K562 (cell line): ENCODE measurements around the gene EML5. TPM values are rescaled to one million over a fixed set of nuclear protein-coding genes. Genes with fewer than 3 reads are reported as not detected.

Experiments
- ATAC-seq: fragments of 200-7000 bp; cut with Tn5 transposase; 3 replicates; pipeline ENCODE4 v1.9.1; 2020; ENCODE audit warnings: moderate library complexity
- BruUV-seq: library from RNA; stranded (reverse); fragments of 400-500 nt; replicated peaks from 2 replicates; lab custom pipeline; 2021; lab: Mats Ljungman, UMichigan
- CTCF ChIA-PET: fragments of 300-600 bp; formaldehyde crosslinking; extraction: SDS; loops from one replicate; lab custom pipeline; 2021; ENCODE audit warnings: low intra/inter-chr PET ratio; lab: Yijun Ruan, JAX
- POLR2A ChIA-PET: fragments of 300-600, 350-650 bp; sonication (Branson Sonifier 250); formaldehyde crosslinking; extraction: SDS; loops from one replicate; lab custom pipeline; 2021; ENCODE audit warnings: antibody characterized with exemption, inconsistent platforms; lab: Yijun Ruan, JAX
- DNase-seq, 4 experiments: peaks; one replicate each; pipeline versions ENCODE4 v3.0.0 to v3.0.0-alpha.2; 2011 to 2018; ENCODE audit warnings: low spot score in 3 of 4, mixed read lengths in 3 of 4; ENCODE audit errors: extremely low read depth in 1 of 4
- FAIRE-seq: peaks from 2 replicates; lab custom pipeline; 2011; peaks lifted over from hg19 to GRCh38; lab: Jason Lieb, UNC
- H2AFZ ChIP-seq: 2 replicates; pipeline ENCODE4 v1.6.0; 2011; ENCODE audit warnings: low read depth, low read length, control low read depth, inconsistent platforms
- H3K27ac ChIP-seq: fragments of 200-600 bp; 3 replicates; pipeline ENCODE4 v1.8.0; 2011; ENCODE audit warnings: low read depth, mild to moderate bottlenecking, control low read depth, inconsistent platforms, low read length, moderate library complexity, mixed read lengths; ENCODE audit errors: extremely low read depth
- H3K27me3 ChIP-seq, 2 experiments: fragments of 300-600 bp in 1 of 2; 2 replicates in 1 of 2; 3 replicates in 1 of 2; pipeline versions ENCODE4 v1.6.0 to v1.8.0; 2011; ENCODE audit warnings: inconsistent platforms in 2 of 2, low read length in 2 of 2, mild to moderate bottlenecking in 1 of 2, mixed read lengths in 1 of 2, moderate library complexity in 1 of 2; ENCODE audit not compliant: control insufficient read depth in 2 of 2, insufficient read depth in 2 of 2
- H3K36me3 ChIP-seq: fragments of 300-600 bp; 3 replicates; pipeline ENCODE4 v1.8.0; 2011; ENCODE audit warnings: mild to moderate bottlenecking, low read length, inconsistent platforms; ENCODE audit not compliant: control insufficient read depth, insufficient read depth
- H3K4me1 ChIP-seq, 2 experiments: fragments of 200-600 bp in 1 of 2; replicated peaks in 1 of 2; 2 replicates in 1 of 2; 3 replicates in 1 of 2; pipeline versions ENCODE4 v1.5.1 to v1.8.0; 2011; ENCODE audit warnings: inconsistent platforms in 2 of 2, low read length in 2 of 2, mild to moderate bottlenecking in 1 of 2, mixed read lengths in 1 of 2, moderate library complexity in 1 of 2; ENCODE audit not compliant: control insufficient read depth in 2 of 2, insufficient read depth in 2 of 2
- H3K4me2 ChIP-seq: 2 replicates; pipeline ENCODE4 v1.6.1; 2011; ENCODE audit warnings: low read length, control low read depth, inconsistent platforms, mixed read lengths; ENCODE audit not compliant: insufficient read depth
- H3K4me3 ChIP-seq: fragments of 200-600 bp; sonication (generic), shearing (Covaris generic); 2 replicates; pipeline ENCODE4 v1.5.1; 2016; ENCODE audit warnings: control low read depth, inconsistent platforms
- H3K79me2 ChIP-seq: fragments of 200-600 bp; 3 replicates; pipeline ENCODE4 v1.8.0; 2011; ENCODE audit warnings: low read length, inconsistent platforms; ENCODE audit not compliant: control insufficient read depth, insufficient read depth
- H3K9ac ChIP-seq, 2 experiments: 2 replicates each; pipeline versions ENCODE4 v1.6.0 to v1.6.1; 2011; ENCODE audit warnings: low read depth in 2 of 2, low read length in 2 of 2, control low read depth in 1 of 2, inconsistent platforms in 1 of 2, mild to moderate bottlenecking in 1 of 2, mixed read lengths in 1 of 2; ENCODE audit not compliant: insufficient read depth in 1 of 2
- H3K9me1 ChIP-seq: one replicate; pipeline ENCODE4 v1.6.0; 2011; ENCODE audit warnings: inconsistent platforms, mild to moderate bottlenecking, low read length, moderate library complexity; ENCODE audit not compliant: control insufficient read depth, insufficient read depth
- H3K9me3 ChIP-seq: replicated peaks from 2 replicates; pipeline ENCODE4 v1.5.1; 2011; ENCODE audit warnings: low read depth, low read length, inconsistent platforms; ENCODE audit not compliant: control insufficient read depth, insufficient read depth
- H4K20me1 ChIP-seq: replicated peaks from 2 replicates; pipeline ENCODE4 v1.6.1; 2011; ENCODE audit warnings: low read length, inconsistent platforms, mixed read lengths; ENCODE audit not compliant: control insufficient read depth, insufficient read depth
- CBX8 ChIP-seq: fragments of 200-600 bp; sonication (generic); IDR thresholded peaks from 2 replicates; pipeline ENCODE4 v1.6.1; 2012; ENCODE audit warnings: borderline replicate concordance, mixed run types, low read depth, mild to moderate bottlenecking, moderate library complexity, mixed read lengths, low read length, control low read depth, inconsistent platforms; ENCODE audit not compliant: poor library complexity, severe bottlenecking; ENCODE audit errors: extremely low read depth
- CREBBP ChIP-seq: IDR thresholded peaks from one replicate; pipeline ENCODE4 v1.6.1; 2012; ENCODE audit warnings: low read depth, mild to moderate bottlenecking, control low read depth, inconsistent platforms, low read length
- DDX20 ChIP-seq: fragments of 450-650 bp; IDR thresholded peaks from 2 replicates; pipeline ENCODE4 v1.6.1; 2016; ENCODE audit warnings: missing genetic modification characterization, low read depth, mild to moderate bottlenecking, missing compliant biosample characterization, moderate library complexity
- FIP1L1 ChIP-seq: fragments of 200-400 bp; formaldehyde crosslinking; IDR thresholded peaks from 2 replicates; pipeline ENCODE4 v1.6.1; 2018; ENCODE audit warnings: mild to moderate bottlenecking, low read depth, low read length; ENCODE audit not compliant: poor library complexity, severe bottlenecking
- MTA2 ChIP-seq: fragments of 450-650 bp; IDR thresholded peaks from 2 replicates; pipeline ENCODE4 v1.6.1; 2016; ENCODE audit warnings: low read depth
- PTBP1 ChIP-seq: fragments of 200-400 bp; formaldehyde crosslinking; IDR thresholded peaks from 2 replicates; pipeline ENCODE4 v1.6.1; 2017; ENCODE audit warnings: low read depth, low read length
- SAFB2 ChIP-seq: fragments of 200-400 bp; formaldehyde crosslinking; IDR thresholded peaks from 2 replicates; pipeline ENCODE4 v1.6.1; 2018; ENCODE audit warnings: borderline replicate concordance, low read length, low read depth, moderate library complexity; ENCODE audit not compliant: severe bottlenecking
- XRCC5 ChIP-seq: fragments of 200-400 bp; formaldehyde crosslinking; IDR thresholded peaks from 2 replicates; pipeline ENCODE4 v1.6.1; 2017; ENCODE audit warnings: low read depth, mild to moderate bottlenecking, low read length
- ZNF197 ChIP-seq: fragments of 200-800 bp; sonication (Bioruptor generic); IDR thresholded peaks from 2 replicates; pipeline ENCODE4 v1.6.1; 2016; ENCODE audit warnings: low read depth, missing genetic modification characterization, missing compliant biosample characterization
- WGBS: fragments of 100-300 bp; shearing (Covaris generic); methylation state at CpG from one replicate; pipeline ENCODE4 v1.1.6; 2016; ENCODE audit warnings: low coverage, mixed read lengths; ENCODE audit not compliant: insufficient coverage; ENCODE audit errors: missing lambda C conversion rate; 5-methylcytosine and 5-hydroxymethylcytosine counted together
- in situ Hi-C: fragments of 300-500 bp; cut with MboI; formaldehyde crosslinking; loops from 4 replicates; pipeline ENCODE4 v1.15.0; 2018; ENCODE audit warnings: inconsistent platforms, mixed read lengths
- intact Hi-C: fragments of 100-400 bp; cut with micrococcal nuclease; formaldehyde crosslinking; loops from 2 replicates; pipeline ENCODE4 v1.14.2; 2022
- polyA plus RNA-seq, 8 experiments: library from polyadenylated mRNA; depleted of rRNA in 4 of 8; stranded (reverse) in 5 of 8; unstranded in 3 of 8; fragments of >200 nt; fragmentation: Nextera tagmentation in 2 of 8; fragmentation: Illumina TruSeq in 1 of 8; extraction: Ambion mirVana in 2 of 8; extraction: Trizol in 1 of 8; gene quantifications; 2 replicates each; pipeline versions ENCODE4 v1.2.1 to v1.2.3, GENCODE V29; 2011 to 2014; ENCODE audit warnings: inconsistent platforms in 1 of 8, missing spikeins in 1 of 8
- total RNA-seq, 7 experiments: library from RNA; depleted of rRNA in 6 of 7; stranded (reverse); fragments of >200 nt in 6 of 7; fragmentation: Illumina TruSeq in 2 of 7; extraction: Trizol in 2 of 7; gene quantifications; 2 replicates each; pipeline versions ENCODE4 v1.2.1 to v1.2.3, GENCODE V29; 2011 to 2021; ENCODE audit warnings: low replicate concordance in 1 of 7
- TF ChIP-seq, protein P1 (sequence below): fragments of 450-650 bp; IDR thresholded peaks from 2 replicates; pipeline ENCODE4 v1.6.1; 2016; ENCODE audit warnings: borderline replicate concordance

The EML5 gene
- total and polyA plus RNA-seq, 9 of the 15 experiments (the other 6 are each of a cell fraction or from before 2014, with no cell fraction given): 0.06 to 0.34 (median 0.22) TPM

DNA sequence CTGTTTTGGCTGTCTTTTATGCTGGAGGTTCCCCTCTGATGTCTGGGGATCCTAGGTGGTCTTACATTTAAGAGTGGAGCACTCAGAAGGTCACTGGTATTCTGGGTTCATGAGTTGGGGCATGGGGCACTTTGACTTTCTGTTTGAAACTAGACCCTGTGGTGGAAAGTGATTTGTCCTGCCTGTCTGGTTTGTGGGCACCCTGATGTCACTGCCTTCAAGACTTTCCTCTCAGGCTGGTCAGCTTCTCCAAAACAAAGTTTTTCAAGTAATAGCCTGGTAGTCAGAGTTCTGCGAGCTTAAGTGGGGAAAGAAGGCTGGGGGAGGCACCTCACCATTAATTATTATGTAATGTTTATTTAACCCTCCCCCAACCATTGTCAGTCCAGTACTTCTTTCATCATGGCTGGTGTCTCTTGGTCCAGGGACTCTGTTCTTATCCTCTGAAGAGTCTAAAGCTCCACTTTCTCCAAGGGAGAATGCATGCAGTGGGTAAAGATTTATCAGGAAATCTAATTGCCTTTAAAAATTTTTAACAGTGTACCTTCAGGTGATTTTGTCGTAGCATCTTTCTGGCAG lies 194.6 kb downstream of the EML5 start:
- ChIA-PET CTCF (no interaction called here), POLR2A (interaction anchor here (0.9 kb wide), 1 partner anchor 16 kb away, joined by 3 read pairs; no protein-coding TSS in a partner anchor)
- H3K9ac ChIP-seq: no peak overlapping the region
- H3K36me3 ChIP-seq: peaks cover 81% of the 10 kb centered on the region
- no peak for DNase-seq
- no peaks in the 10 kb centered on the region for H3K9me3 ChIP-seq
- no peaks in the 10 kb centered on the region for H3K27me3 ChIP-seq
- ATAC-seq: no peak
- no peak overlapping the region for H3K4me3 ChIP-seq
- TF ChIP-seq XRCC5 (no peak), PTBP1 (no peak), SAFB2 (no peak), MTA2 (no peak), CBX8 (no peak), ZNF197 (CRISPR knock-in tag) (no peak), CREBBP (no peak), DDX20 (tag) (no peak), FIP1L1 (no peak)
- TF ChIP-seq, protein P1, sequence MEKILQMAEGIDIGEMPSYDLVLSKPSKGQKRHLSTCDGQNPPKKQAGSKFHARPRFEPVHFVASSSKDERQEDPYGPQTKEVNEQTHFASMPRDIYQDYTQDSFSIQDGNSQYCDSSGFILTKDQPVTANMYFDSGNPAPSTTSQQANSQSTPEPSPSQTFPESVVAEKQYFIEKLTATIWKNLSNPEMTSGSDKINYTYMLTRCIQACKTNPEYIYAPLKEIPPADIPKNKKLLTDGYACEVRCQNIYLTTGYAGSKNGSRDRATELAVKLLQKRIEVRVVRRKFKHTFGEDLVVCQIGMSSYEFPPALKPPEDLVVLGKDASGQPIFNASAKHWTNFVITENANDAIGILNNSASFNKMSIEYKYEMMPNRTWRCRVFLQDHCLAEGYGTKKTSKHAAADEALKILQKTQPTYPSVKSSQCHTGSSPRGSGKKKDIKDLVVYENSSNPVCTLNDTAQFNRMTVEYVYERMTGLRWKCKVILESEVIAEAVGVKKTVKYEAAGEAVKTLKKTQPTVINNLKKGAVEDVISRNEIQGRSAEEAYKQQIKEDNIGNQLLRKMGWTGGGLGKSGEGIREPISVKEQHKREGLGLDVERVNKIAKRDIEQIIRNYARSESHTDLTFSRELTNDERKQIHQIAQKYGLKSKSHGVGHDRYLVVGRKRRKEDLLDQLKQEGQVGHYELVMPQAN: no peak
- no peaks in the 10 kb centered on the region for H4K20me1 ChIP-seq
- FAIRE-seq: no peak
- BruUV-seq: no TSS peak
- no peak overlapping the region for H3K4me2 ChIP-seq
- WGBS: 90% methylated on average over 2 of the region's 2 CpGs
- no peaks in the 10 kb centered on the region for H3K79me2 ChIP-seq
- no peak overlapping the region for H2AFZ ChIP-seq
- no peak overlapping the region for H3K27ac ChIP-seq
- in situ Hi-C loops: no loop called here
- no peaks in the 10 kb centered on the region for H3K9me1 ChIP-seq
- intact Hi-C loops: no loop called here
- no peaks in the 10 kb centered on the region for H3K4me1 ChIP-seq
